Fibroblast of skin of scalp (primary cell): ENCODE data around the gene CCDC183. TPM values are rescaled to one million over a fixed set of nuclear protein-coding genes. Genes with fewer than 3 reads are reported as not detected.
"Not testable (repeated sequence)": the region's sequence is repeated elsewhere in the genome, so short reads cannot be mapped to it uniquely, and the experiment has no call there.

Source experiments
- DNase-seq: peaks from one replicate; pipeline ENCODE4 v3.0.0-alpha.2; 2013
- polyA plus RNA-seq, 2 experiments: library from polyadenylated mRNA; unstranded; fragments of 120-200 nt; gene quantifications; one replicate each; pipeline ENCODE4 v1.2.1, GENCODE V29; 2013; ENCODE audit not compliant: insufficient read length in 2 of 2

The CCDC183 gene
- 0.51 TPM for polyA plus RNA-seq (2013, experiment 1 of 2; ENCODE audit: insufficient read length)
- 0.97 TPM for polyA plus RNA-seq (2013, experiment 2 of 2; ENCODE audit: insufficient read length)

- DNase-seq: no peak
Observed at GRCh38 chr9:136796238-136796774, at the start of gene CCDC183. Gene CCDC183, plus strand, starts transcription at chr9:136796338. Its CDS starts 60 bp downstream, at chr9:136796398.

- no peak for DNase-seq
Observed at GRCh38 chr9:136746621-136747020, 49.5 kb upstream of the CCDC183 start.

GRCh38 chr9:136747161-136748060 lies 48.7 kb upstream of the CCDC183 start:
- no peak for DNase-seq

- no peak for DNase-seq
Observed at GRCh38 chr9:136748201-136748600, 47.9 kb upstream of the CCDC183 start, which contains the start of gene LCN6. Gene LCN6, minus strand, starts transcription at chr9:136748525. Its CDS starts 42 bp downstream, at chr9:136748483.

DNA sequence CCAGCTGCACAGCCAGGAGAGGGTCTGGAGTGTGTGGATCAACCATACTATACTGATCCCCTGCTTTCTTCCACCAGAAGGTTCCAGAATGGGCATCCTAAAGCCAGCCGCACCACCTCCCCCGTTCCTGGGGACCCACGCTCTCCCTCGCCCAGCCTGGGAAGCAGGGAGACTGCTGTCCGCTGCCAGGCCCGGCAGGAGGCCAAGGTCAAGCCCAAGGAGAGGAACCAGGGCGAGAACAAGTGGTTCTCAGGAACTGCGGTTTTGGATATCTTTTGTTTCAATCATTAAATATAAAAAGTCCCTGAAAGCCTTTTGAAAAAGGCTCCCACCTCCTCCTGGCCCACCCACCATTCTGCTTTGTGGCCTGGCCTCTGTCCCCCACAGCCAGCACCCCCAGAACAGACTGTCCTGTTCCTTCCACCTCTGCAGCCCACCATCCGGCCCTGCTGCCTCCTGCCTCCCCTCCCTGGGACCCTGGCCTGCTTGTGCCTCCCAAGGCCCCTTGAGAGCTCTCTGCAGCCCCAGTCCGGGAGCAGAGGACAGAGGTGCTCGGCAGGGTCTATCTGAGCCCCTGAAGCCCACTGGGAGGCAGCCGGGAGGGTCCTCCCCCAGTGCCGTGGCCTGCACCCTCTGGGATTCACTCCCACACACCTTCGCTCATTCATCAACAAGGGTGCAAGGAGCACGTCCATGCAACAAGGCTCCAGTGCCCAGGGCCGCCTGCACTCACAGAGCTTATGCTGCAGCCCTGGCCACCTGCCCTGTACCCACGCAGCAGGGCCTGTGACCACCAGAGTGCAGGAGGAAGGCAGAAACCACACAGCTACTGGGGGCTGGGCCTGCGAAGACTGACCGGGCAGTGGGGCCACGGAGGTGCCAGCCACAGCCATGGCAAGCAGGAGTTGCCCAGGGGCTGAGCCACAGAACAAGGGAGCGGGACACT lies 47.2 kb upstream of the CCDC183 start:
- DNase-seq: no peak

- no peak for DNase-seq
Observed at GRCh38 chr9:136750526-136750925, 45.6 kb upstream of the CCDC183 start.

- no peak for DNase-seq
Observed at GRCh38 chr9:136751244-136751643, 44.9 kb upstream of the CCDC183 start.

DNA sequence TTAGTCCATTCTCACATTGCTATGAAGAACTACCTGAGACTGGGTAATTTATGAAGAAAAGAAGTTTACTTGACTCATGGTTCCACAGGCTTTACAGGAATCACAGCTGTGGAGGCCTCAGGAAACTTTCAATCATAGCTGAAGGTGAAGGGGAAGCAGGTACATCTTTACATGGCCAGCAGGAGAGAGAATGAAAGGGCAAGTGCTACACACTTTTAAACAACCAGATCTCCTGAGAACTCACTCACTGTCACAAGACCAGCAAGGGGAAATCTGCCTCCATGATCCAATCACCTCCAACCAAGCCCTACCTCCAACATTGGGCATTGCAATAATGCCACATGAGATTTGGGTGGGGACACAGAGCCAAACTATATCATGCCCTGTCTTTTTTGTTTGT lies 44.3 kb upstream of the CCDC183 start:
- DNase-seq: no peak

- no peak for DNase-seq
Observed at GRCh38 chr9:136753371-136754058, 42.6 kb upstream of the CCDC183 start.

DNA sequence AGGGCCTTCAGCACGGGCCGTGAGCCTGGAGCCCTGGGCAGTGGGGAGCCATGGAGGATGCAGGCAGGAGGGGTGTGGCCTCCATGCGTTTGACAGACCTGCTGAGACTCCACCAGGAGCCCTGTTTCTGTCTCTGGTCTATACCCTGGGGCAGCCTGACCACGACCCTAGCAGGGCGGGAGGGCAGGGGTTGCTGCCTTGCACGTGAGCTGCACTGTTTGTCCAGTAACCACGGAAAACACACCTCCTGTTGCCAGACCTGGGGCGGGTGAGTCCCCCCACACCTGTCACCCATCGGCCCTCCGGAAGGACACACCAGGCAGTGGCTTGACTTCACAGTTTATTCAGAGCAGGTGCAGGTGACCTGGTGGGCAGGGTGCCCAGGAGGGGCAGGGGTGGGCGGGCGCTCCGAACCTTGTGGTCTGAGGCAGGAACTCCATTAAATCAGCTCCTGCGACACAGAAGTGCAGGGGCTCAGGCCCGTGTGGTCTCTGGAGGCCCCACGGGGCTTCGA lies 42.0 kb upstream of the CCDC183 start:
- DNase-seq: no peak

- DNase-seq: no peak
Observed at GRCh38 chr9:136754626-136755301, 41.4 kb upstream of the CCDC183 start.

DNA sequence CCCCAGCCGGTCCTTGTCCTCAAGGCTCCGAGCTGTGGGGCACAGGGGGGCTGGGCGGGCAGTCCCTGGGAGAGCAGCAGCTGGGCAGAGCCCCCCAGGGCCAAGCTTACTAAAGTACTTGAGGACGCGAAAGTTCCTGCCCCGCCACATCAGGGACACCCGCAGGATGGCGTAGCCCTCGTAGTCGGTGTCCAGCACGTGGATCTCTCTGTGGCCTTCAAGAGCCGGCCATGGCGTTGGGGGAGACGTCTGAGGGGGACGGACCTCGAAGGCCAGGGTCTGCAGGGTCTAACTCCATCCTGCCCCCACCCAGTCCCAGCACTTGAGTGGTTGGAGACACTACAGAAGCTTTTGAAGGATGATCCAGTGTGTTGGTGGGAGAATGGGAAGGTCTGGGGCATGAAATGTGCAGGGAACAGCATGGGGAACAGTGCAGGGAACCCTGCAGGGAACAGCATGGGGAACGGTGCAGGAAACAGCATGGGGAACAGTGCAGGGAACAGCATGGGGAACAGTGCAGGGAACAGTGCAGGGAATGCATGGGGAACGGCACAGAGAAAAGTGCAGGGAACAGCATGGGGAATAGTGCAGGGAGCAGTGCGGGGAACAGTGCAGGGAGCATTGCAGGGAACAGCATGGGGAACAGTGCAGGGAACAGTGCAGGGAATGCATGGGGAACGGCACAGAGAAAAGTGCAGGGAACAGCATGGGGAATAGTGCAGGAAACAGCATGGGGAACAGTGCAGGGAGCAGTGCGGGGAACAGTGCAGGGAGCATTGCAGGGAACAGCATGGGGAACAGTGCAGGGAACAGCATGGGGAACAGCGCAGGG lies 40.6 kb upstream of the CCDC183 start:
- not testable (repeated sequence) for DNase-seq

DNA sequence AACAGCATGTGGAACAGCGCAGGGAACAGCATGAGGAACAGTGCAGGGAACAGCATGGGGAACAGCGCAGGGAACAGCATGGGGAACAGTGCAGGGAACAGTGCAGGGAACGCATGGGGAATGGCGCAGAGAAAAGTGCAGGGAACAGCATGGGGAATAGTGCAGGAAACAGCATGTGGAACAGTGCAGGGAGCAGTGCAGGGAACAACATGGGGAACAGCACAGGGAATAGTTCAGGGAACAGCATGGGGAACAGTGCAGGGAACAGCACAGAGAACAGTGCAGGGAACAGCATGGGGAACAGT lies 40.1 kb upstream of the CCDC183 start:
- no peak for DNase-seq

DNA sequence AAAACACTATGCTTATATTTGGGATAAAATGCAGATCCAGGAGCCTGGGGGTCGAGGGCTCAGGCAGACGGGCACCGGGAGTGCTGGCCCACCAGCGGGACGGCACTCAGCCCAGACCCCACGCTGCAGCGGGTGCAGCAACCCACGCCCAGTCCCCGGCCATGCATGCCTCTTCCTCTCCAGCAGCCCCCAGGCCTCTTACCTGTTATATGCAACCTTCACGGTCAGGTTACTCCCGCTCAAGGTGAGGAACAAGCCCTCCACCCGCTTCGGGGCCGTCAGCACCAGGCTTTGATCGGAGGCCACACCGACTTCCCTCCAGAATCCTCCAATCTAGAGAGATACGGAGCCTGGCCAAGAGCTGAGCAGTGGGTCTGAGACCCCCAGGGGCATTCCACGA lies 39.3 kb upstream of the CCDC183 start:
- no peak for DNase-seq

GRCh38 chr9:136757328-136757727 lies 38.8 kb upstream of the CCDC183 start:
- DNase-seq: no peak

GRCh38 chr9:136757751-136758140 lies 38.4 kb upstream of the CCDC183 start:
- DNase-seq: no peak

GRCh38 chr9:136759001-136759400 lies 37.1 kb upstream of the CCDC183 start:
- no peak for DNase-seq

DNA sequence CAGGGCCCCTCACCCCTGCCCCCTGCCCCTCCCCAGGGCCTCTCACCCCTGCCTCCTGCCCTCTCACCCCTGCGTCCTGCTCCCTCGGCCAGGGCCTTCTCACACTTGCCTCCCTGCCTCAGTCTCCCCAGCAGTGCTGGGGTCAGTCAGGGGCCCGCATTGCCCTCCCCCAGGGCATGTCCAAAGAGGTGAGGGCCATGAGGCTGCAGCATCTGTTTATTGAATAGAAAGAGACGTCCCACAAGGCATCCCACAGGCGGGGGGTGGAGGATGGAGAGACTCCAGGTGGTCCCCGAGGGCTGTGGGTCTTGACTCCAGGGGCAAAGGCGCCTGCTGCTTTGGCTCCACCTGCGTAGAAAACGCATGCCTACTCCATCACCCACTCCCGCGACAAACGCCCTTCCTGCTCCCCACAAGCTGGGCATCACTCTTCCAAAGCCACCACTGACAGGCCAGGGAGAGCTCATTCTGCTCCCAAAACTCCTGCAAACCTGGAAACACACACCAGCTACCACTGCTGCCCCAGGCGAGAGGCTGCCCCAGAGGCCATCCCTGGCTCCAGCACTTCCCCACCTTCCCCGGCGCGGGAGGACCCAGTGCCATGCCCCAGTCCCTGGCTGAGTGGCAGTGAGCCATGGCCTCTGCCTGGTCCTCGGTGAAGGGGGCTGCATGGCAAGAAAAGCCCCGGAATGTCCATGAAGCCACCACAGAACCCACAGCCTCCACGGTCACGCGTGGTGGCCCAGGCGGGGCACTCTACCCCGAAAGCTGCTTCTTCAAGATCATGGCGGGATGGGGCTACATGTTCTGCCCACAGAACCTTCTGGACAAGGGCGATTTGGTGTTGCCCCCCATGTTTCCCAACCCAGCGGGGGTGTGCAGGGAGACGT lies 36.5 kb upstream of the CCDC183 start:
- no peak for DNase-seq

- DNase-seq: no peak
Observed at GRCh38 chr9:136760424-136760823, 35.7 kb upstream of the CCDC183 start.
